HG02973 (cell line): ENCODE measurements around the gene ERP27.

Source experiments
- ATAC-seq: cut with Tn5 transposase; IDR thresholded peaks from one replicate; pipeline ENCODE4 v1.9.1; 2021; ENCODE audit warnings: moderate library complexity; ENCODE audit not compliant: unreplicated experiment

The ERP27 gene

DNA sequence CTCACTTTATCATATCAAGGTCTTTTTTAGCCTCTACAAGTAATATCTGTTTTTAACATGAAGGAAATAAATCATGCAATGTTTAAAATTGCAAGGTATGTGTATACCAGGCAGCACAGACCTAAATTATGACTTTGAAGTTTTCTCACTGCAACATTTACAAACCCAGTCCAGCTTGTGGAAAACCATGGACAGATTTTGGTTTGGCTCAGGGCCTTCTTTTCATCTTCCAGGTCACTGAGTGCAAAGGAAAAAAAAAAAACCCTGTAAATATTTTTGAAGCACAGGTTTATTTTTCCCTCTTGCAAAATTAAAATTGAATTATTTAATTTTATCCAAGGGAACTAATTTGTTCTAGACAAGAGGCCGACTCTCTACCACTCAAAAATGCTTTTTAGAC lies 66.5 kb downstream of the ERP27 start:
- ATAC-seq: no peak

DNA sequence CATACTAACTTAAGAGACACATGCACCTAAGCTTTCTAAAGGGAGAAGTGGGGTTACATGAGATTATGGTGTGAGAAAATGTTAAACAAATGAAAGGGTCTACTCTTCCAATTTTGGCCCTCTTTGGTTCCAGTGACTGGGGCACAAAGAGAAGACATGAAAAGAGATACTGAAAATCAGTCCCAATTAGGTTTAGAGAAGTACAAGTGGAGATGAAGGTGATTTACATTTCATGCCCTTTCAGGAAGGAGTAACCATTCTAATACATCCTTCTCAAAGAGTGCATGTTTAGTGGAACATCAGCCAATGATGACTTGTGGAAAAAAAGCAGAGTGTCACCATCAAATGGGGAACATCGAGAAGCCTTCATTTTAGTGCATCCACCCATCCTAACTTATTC lies 67.1 kb downstream of the ERP27 start:
- ATAC-seq: no peak

GRCh38 chr12:14868916-14869506 lies 69.3 kb downstream of the ERP27 start:
- ATAC-seq: no peak
